ENCODE measurements around the gene ZNF500.
"Not testable (repeated sequence)": the region's sequence is repeated elsewhere in the genome, so short reads cannot be mapped to it uniquely, and the experiment has no call there.

ZNF500 gene

GRCh38 chr16:4746991-4747574 lies 19.9 kb downstream of the ZNF500 start:
- DNase-seq (ENCODE audit: extremely low read depth in 1 of 2, low read depth in 1 of 2), result no peak

GRCh38 chr16:4746215-4746614 lies 20.7 kb downstream of the ZNF500 start:
- no peak for DNase-seq (ENCODE audit: extremely low read depth in 1 of 2, low read depth in 1 of 2)

DNA sequence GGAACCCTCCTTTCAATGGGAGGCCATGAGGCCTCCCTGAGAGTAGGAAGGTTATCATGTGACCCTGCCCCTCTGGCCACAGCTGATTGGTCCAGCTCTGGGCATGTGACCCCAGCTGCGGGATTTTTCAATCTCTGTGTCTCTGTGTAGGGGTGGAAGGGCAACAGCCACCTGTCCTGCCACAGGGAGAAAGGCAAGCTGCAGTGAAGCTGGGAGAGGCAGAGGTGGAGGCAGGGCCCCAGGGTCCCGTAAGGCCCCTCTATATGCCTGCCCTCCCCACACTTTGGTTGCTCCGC lies 21.7 kb downstream of the ZNF500 start:
- DNase-seq (ENCODE audit: extremely low read depth in 1 of 2, low read depth in 1 of 2), result no peak

DNA sequence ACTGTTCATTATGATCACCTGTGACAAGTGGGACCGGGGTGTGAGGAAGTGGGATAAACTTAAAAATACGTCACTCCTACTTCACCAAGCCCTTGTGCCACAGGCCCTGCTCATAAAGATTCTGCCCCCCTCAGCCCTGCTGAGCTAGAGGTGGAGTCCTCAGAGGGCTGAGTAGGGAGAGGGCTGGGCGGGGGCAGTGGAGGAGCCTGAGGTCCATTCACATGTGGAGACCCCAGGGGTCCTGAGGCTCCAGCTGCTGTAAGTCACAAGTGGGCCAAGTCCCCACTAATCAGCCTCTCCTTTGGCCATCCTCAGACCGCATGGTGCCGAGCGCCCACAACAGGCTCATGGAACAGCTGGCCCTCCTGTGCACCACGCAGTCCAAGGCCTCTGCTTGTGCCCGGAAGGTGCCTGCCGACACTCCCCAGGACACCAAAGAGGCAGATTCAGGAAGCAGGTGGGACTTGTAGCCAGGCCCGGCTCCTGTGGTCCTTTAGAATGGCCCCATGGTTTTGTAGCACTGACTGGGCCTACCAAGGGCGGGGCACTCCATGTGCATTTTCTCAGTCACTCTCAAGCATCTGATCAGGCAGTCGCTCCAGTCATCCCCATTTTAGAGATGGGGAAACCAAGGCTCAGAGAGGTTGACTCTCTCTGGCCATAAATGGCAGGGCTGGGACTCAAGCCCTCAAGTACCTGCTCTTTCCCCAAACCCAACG lies 22.2 kb downstream of the ZNF500 start:
- DNase-seq (ENCODE audit: extremely low read depth in 1 of 2, low read depth in 1 of 2), result no peak

- DNase-seq (ENCODE audit: extremely low read depth in 1 of 2, low read depth in 1 of 2), result no peak
Measured at GRCh38 chr16:4743226-4743878, 23.6 kb downstream of the ZNF500 start.

DNA sequence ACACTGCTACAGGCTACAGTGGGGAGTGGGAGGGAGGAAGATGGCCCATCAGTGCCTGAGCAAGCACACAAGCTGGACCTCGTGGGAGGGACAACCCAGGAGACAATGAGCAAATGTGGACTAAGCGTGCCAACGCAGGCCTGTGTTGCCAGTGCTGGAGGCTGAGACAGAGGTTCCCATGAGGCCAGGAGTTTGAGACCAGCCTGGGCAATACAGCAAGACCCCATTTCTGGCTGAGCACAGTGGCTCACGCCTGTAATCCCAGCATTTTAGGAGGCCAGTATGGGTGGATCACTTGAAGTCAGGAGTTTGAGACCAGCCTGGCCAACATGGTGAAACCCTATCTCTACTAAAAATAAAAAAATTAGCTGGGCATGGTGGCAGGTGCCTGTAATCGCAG lies 28.6 kb downstream of the ZNF500 start:
- not testable (repeated sequence) for DNase-seq (ENCODE audit: extremely low read depth in 1 of 2, low read depth in 1 of 2)

- DNase-seq (ENCODE audit: extremely low read depth in 1 of 2, low read depth in 1 of 2), result no peak
Measured at GRCh38 chr16:4737545-4737944, 29.4 kb downstream of the ZNF500 start.

- DNase-seq (ENCODE audit: extremely low read depth in 1 of 2, low read depth in 1 of 2), result no peak
Measured at GRCh38 chr16:4736546-4736945, 30.4 kb downstream of the ZNF500 start.

DNA sequence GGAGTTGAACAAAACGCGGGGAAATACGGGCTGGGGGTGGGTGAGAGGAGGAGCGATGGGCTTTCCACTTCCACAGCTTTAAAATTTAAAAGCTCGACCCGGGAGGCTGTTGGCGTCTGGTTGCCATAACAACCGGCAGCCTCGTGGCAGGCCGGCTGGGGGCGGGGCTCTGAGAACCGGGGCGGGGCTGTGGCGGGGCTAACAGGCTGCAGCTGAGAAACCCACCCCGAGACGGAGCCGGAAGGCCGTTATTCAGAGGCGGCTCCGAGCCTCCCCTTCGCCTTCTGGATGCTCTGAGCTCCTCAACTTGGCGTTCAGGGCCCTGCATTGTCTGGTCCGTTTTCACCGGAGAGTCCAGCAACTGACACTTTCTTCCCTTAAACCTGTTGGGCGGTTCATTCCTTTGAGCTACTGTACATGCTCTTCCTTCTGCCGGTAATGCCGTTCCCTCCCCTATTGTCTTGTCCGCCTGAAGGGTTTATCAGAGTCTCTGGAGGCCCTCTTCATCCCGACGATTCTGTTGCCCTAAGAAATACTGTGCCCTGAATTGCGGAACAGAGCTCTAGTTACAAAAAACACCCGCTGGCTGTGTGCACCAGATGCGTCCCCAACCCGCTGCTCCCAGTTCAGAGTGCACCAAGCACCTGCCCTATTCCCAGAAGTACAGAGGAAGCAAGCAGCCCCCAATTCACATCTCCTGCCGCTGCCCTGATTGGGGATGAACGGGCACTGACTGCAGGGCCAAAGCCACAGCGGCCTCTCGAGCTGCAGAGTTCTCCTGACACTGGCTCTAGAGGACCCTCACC lies 32.0 kb downstream of the ZNF500 start:
- peak; percentile 84 to 92 for DNase-seq (ENCODE audit: extremely low read depth in 1 of 2, low read depth in 1 of 2)

- DNase-seq (ENCODE audit: extremely low read depth in 1 of 2, low read depth in 1 of 2), result peak; percentile 66 to 80
Measured at GRCh38 chr16:4734063-4734729, 32.8 kb downstream of the ZNF500 start, which contains the start of the genes ANKS3 and DNAAF8. Gene ANKS3, minus strand, starts transcription at chr16:4734271. Its CDS starts 4,122 bp downstream, at chr16:4730149. Gene DNAAF8, plus strand, starts transcription at chr16:4734537. Its CDS starts 1,978 bp downstream, at chr16:4736515.

GRCh38 chr16:4733747-4734062 lies 33.3 kb downstream of the ZNF500 start:
- no peak for DNase-seq (ENCODE audit: extremely low read depth in 1 of 2, low read depth in 1 of 2)

DNA sequence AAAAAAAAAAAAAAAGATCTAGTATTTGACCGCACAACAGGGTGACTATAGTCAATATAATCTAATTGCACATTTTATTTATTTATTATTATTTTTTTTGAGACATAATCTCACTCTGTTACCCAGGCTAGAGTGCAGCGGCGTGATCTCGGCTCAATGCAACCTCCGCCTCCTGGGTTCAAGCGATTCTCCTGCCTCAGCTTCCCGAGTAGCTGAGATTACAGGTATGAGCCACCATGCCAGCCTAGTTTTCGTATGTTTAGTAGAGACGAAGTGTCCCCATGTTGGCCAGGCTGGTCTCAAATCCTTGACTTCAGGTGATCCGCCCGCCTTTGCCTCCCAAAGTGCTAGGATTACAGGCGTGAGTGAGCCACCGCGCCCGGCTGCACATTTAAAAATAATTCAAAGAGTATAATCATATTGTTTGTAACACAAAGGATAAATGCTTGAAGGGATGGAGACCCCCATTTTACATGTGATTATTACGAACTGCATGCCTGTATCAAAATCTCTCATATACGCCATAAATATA lies 33.7 kb downstream of the ZNF500 start:
- DNase-seq (ENCODE audit: extremely low read depth in 1 of 2, low read depth in 1 of 2), result no peak

DNA sequence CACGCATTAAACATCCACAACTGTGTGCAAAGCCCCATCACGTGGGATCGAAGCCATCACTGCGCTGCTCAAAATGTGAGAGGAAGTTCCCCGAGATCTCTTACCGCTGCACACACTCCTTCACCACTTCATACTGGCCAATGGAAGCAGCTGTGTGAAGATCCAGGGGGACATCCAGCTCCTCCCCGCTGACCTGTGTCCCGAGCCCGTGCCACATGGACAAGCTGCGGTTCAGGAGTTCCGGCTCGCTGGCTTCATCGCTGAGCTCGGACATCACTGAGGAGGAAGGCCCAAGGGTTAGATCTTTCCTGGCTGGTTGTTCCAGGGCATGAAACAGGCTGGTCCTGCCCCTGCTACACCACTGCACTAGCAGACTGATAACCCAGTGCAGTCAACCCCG lies 37.1 kb downstream of the ZNF500 start:
- no peak for DNase-seq (ENCODE audit: extremely low read depth in 1 of 2, low read depth in 1 of 2)

GRCh38 chr16:4728676-4729075 lies 38.3 kb downstream of the ZNF500 start:
- DNase-seq (ENCODE audit: extremely low read depth in 1 of 2, low read depth in 1 of 2), result no peak

DNA sequence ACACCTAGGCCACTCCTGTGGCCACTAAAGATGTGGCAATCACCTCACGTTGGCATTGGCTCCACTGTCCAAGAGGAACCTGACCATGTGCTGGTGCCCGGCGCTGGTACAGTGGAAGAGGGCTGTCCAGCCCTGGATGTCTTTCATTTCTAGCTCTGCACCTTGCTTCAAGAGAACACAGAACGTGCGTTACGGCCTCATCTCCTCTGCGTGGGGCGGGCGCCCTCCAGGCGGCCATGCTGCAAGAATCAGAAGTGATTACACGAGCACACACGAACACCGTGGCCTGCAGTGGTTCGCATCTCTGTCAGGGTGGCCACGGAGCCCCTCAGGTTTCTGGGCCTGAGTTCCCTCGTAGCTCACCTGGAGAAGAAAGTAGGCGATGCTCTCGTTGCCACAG lies 40.3 kb downstream of the ZNF500 start:
- DNase-seq (ENCODE audit: extremely low read depth in 1 of 2, low read depth in 1 of 2), result no peak

GRCh38 chr16:4724661-4725270 lies 42.2 kb downstream of the ZNF500 start:
- no peak for DNase-seq (ENCODE audit: extremely low read depth in 1 of 2, low read depth in 1 of 2)

DNA sequence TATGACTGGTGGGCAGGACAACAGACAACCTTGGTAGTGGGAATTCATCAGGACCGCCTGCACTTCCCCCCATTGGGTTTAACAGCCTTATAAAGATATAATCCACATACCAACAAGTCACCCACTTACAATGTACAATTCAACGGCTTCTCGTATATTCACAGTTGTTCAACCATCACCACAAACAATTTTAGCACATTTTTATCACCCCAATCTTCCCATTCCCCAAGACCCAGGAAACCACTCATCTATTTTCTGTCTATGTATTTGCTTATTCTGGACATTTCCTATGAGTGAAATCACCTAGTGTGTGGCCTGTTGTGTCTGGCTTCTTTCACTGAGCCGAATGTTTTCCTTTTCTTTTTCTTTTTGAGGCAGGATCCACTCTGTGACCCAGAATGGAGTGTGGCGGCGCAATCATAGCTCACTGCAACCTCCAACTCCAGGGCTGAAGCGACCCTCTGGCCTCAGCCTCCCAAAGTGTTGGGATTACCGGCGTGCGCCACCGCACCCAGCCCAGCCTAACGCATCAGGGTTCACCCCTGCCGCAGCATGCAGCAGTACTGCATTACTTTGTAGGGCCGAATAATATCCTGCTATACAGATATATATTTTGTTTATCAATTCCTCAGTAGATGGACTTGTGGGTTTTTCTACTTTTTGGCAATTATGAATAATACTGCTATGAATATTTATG lies 43.7 kb downstream of the ZNF500 start:
- no peak for DNase-seq (ENCODE audit: extremely low read depth in 1 of 2, low read depth in 1 of 2)

- no peak for DNase-seq (ENCODE audit: extremely low read depth in 1 of 2, low read depth in 1 of 2)
Measured at GRCh38 chr16:4718466-4718865, 48.5 kb downstream of the ZNF500 start.

DNA sequence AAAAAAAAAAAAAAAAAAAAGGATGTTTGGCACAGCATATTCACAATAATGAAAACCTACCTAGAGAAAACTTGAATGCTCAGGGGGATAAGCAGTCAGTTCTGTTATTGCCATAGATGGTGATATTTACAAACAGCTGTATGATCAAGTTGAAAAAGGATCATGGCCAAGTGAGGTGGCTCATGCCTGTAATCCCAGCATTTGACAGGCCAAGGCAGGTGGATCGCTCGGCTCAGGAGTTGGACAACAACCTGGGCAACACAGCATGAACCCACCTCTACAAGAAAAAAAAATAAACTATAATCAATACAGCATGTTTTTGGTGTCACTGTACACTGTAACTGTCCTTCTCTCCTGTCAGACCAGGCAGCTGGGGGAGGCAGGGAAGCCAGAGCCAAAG lies 52.0 kb downstream of the ZNF500 start:
- no peak for DNase-seq (ENCODE audit: extremely low read depth in 1 of 2, low read depth in 1 of 2)

All from stimulated activated CD8-positive, alpha-beta memory T cell treated with anti-CD3 and anti-CD28 coated beads, Interleukin-7, amount 100 ng/mL, for 48 hours (primary cell).